A549 (cell line): ENCODE results near the gene MRPL22.
A peak's percentile ranks its signal among the peaks of the same experiment; 100 is the strongest.

Source experiments
- ATOH8 ChIP-seq: fragments of 250-450 bp; sonication (Bioruptor Pico); IDR thresholded peaks from 2 replicates; pipeline ENCODE4 v1.5.0; 2020; ENCODE audit warnings: low read depth, mild to moderate bottlenecking, moderate library complexity
- CEBPB ChIP-seq, 2 experiments: fragments of >200 bp in 1 of 2; sonication (Bioruptor Twin) in 1 of 2; formaldehyde crosslinking in 1 of 2; IDR thresholded peaks; 2 replicates each; pipeline ENCODE4 v1.6.1; 2012 to 2016
- CHD4 ChIP-seq: fragments of 200-600 bp; sonication (generic); IDR thresholded peaks from 2 replicates; pipeline ENCODE4 v1.6.1; 2016; ENCODE audit warnings: antibody characterized with exemption, mild to moderate bottlenecking, borderline replicate concordance
- CTCF ChIP-seq: fragments of >200 bp; sonication (Bioruptor Twin); formaldehyde crosslinking; IDR thresholded peaks from 3 replicates; pipeline ENCODE4 v1.5.1; 2016
- E2F6 ChIP-seq: IDR thresholded peaks from 2 replicates; pipeline ENCODE4 v1.6.1; 2012; ENCODE audit warnings: low read depth, borderline replicate concordance
- FOSL2 ChIP-seq, 2 experiments: fragments of 450-650 bp in 1 of 2; fragments of >200 bp in 1 of 2; sonication (Bioruptor Twin) in 1 of 2; formaldehyde crosslinking; IDR thresholded peaks; 2 replicates each; pipeline versions ENCODE4 v1.5.0 to v1.6.1; 2016 to 2020; ENCODE audit warnings: mild to moderate bottlenecking in 1 of 2, moderate library complexity in 1 of 2
- HMGXB4 ChIP-seq: fragments of 250-450 bp; sonication (Bioruptor Pico); IDR thresholded peaks from 2 replicates; pipeline ENCODE4 v1.5.0; 2021; ENCODE audit warnings: mild to moderate bottlenecking, moderate library complexity, borderline replicate concordance
- JUN ChIP-seq, 2 experiments: fragments of >200 bp; sonication (Bioruptor Twin); formaldehyde crosslinking; IDR thresholded peaks; 2 replicates in 1 of 2; 3 replicates in 1 of 2; pipeline ENCODE4 v1.6.1; 2016 to 2017
- PHF8 ChIP-seq: fragments of 200-600 bp; sonication (generic); IDR thresholded peaks from 2 replicates; pipeline ENCODE4 v1.6.1; 2016; ENCODE audit warnings: low read depth, mild to moderate bottlenecking, antibody characterized with exemption, moderate library complexity, borderline replicate concordance
- POLR2A ChIP-seq: IDR thresholded peaks from 2 replicates; pipeline ENCODE4 v1.6.1; 2012; ENCODE audit warnings: mild to moderate bottlenecking, low read length
- RNF2 ChIP-seq: fragments of 200-600 bp; sonication (generic); IDR thresholded peaks from 2 replicates; pipeline ENCODE4 v1.6.1; 2016; ENCODE audit warnings: low read depth, mild to moderate bottlenecking, antibody characterized with exemption, moderate library complexity, borderline replicate concordance
- SMC3 ChIP-seq: fragments of >200 bp; sonication (Bioruptor Twin); formaldehyde crosslinking; IDR thresholded peaks from 3 replicates; pipeline ENCODE4 v1.6.1; 2018; ENCODE audit warnings: inconsistent platforms
- TF ChIP-seq, protein P1 (sequence below): fragments of 200-600 bp; sonication (generic); IDR thresholded peaks from 2 replicates; pipeline ENCODE4 v1.6.1; 2016; ENCODE audit warnings: antibody characterized with exemption, mild to moderate bottlenecking, moderate library complexity
- TF ChIP-seq, protein P2 (sequence below): IDR thresholded peaks from 2 replicates; pipeline ENCODE4 v1.6.1; 2012

- TF ChIP-seq JUN (IDR thresholded peaks at IDR 0.05): no peak
- no peak for TF ChIP-seq CHD4
- TF ChIP-seq POLR2A: no peak
- TF ChIP-seq CEBPB (IDR thresholded peaks at IDR 0.05): no peak
- TF ChIP-seq CTCF: peak; percentile 59
- TF ChIP-seq, protein P1, sequence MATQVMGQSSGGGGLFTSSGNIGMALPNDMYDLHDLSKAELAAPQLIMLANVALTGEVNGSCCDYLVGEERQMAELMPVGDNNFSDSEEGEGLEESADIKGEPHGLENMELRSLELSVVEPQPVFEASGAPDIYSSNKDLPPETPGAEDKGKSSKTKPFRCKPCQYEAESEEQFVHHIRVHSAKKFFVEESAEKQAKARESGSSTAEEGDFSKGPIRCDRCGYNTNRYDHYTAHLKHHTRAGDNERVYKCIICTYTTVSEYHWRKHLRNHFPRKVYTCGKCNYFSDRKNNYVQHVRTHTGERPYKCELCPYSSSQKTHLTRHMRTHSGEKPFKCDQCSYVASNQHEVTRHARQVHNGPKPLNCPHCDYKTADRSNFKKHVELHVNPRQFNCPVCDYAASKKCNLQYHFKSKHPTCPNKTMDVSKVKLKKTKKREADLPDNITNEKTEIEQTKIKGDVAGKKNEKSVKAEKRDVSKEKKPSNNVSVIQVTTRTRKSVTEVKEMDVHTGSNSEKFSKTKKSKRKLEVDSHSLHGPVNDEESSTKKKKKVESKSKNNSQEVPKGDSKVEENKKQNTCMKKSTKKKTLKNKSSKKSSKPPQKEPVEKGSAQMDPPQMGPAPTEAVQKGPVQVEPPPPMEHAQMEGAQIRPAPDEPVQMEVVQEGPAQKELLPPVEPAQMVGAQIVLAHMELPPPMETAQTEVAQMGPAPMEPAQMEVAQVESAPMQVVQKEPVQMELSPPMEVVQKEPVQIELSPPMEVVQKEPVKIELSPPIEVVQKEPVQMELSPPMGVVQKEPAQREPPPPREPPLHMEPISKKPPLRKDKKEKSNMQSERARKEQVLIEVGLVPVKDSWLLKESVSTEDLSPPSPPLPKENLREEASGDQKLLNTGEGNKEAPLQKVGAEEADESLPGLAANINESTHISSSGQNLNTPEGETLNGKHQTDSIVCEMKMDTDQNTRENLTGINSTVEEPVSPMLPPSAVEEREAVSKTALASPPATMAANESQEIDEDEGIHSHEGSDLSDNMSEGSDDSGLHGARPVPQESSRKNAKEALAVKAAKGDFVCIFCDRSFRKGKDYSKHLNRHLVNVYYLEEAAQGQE: no peak
- no peak for TF ChIP-seq FOSL2 (IDR thresholded peaks at IDR 0.05)
- no peak for TF ChIP-seq FOSL2 (CRISPR knock-in tag; IDR thresholded peaks at IDR 0.05)
- TF ChIP-seq SMC3: peak; percentile 59
- TF ChIP-seq E2F6: no peak
- no peak for TF ChIP-seq PHF8
- no peak for TF ChIP-seq ATOH8 (CRISPR knock-in tag)
- TF ChIP-seq RNF2: no peak
- TF ChIP-seq, protein P2, sequence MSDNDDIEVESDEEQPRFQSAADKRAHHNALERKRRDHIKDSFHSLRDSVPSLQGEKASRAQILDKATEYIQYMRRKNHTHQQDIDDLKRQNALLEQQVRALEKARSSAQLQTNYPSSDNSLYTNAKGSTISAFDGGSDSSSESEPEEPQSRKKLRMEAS: no peak
- TF ChIP-seq HMGXB4 (CRISPR knock-in tag): no peak
These were observed 63.4 kb downstream of the MRPL22 start for GRCh38 chr5:155004138-155004744.
